ENCODE results near the gene ABHD2.
"Not testable (repeated sequence)": the region's sequence is repeated elsewhere in the genome, so short reads cannot be mapped to it uniquely, and the experiment has no call there.

Gene ABHD2, protein sequence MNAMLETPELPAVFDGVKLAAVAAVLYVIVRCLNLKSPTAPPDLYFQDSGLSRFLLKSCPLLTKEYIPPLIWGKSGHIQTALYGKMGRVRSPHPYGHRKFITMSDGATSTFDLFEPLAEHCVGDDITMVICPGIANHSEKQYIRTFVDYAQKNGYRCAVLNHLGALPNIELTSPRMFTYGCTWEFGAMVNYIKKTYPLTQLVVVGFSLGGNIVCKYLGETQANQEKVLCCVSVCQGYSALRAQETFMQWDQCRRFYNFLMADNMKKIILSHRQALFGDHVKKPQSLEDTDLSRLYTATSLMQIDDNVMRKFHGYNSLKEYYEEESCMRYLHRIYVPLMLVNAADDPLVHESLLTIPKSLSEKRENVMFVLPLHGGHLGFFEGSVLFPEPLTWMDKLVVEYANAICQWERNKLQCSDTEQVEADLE

DNA sequence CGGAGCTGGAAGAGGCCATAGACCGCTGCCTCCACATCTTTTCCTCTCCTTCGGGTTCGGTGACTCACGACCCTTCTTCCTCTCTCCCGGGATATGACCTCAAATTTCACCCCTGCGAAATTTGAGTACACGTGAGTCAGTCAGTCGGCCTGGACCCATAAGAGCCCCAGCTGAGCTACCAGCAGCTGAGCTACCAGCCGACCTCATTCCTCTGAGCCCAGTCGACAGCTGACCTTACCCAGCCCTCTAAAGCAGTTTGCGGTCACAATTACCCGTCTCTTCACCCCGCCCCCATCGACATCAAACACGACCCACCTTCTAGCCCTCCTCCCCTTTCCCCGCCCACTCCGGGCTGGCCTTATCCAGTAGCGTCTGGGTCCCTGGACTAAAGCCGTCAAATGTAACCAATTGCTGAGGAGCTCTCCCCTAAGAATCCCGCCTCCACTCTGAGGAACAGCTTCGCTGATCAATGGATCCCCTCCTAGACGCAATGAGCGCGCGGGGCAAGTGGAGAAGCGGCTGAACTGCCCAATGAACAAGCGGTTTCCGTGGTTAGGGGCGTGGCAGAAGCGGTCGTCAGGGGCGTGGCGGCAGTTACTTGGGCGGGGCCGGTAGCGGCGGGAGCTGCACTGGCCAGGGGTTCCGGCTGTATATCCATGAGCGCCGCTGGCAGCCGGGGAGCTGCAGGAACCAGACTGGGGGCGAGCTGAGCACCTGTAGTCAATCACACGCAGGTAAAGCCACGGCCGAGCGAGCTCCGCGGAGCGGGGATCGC lies at the start of gene ABHD2:
TSS of gene ABHD2 (plus strand) at position 627 of the 775 bp plus-strand sequence. CDS start 27,872 bp downstream, outside the sequence.
- DNase-seq, result peak; percentile 54 to 100 (median 99)

DNA sequence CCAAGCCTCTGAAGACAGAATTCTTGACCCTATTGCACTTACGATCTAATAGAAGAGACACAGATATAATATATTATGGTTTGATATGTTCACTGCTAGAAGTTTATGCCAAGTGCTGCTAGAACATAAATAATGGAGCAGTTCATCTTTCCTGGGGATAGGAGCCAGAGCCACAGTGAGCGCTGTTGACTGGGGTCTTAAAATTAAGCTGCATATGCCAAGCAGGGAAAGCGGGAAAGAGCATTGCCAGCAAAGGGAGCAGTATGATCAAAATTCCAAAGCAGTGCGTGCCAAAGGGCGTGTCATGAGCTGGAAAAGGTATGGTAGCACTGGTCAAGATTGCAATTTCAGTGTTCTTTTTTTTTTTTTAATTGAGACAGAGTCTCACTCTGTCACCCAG lies 49.1 kb upstream of the ABHD2 start:
- no peak for DNase-seq

DNA sequence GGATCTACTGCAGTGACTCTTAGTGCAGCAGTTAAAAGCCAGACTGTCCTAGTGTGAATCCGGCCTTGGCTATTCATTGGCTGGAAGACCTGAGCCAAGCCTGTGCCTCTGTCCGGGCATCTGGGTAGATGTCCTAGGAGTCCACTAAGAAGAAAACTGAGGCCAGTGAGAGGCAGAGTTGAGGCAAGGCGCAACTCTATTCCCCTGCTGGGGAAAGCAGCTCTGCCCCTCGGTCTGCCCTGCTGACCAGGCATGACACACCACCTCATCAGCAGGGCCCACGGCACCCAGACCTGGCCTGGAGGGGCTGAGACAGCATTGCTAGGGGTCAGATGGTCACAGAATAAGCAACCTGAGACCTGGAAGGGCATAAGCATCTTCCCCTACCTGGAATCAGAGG lies 46.7 kb upstream of the ABHD2 start:
- DNase-seq, result no peak

DNA sequence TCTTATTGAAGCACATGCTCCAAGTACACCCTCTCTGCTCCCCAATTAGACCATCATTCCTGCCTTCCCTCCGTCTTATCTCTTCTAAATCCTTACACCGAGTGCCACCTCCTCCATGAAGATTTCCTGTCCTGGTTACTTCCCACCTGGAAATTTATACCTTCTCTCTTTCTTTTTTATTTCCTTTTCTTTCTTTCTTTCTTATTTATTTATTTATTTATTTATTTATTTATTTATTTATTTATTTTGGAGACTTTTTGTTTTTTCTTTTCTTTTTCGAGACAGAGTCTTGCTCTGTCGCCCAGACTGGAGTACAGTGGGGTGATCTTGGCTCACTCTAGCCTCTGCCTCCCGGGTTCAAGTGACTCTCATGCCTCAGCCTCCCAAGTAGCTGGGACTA lies 45.9 kb upstream of the ABHD2 start:
- DNase-seq, result no peak

DNA sequence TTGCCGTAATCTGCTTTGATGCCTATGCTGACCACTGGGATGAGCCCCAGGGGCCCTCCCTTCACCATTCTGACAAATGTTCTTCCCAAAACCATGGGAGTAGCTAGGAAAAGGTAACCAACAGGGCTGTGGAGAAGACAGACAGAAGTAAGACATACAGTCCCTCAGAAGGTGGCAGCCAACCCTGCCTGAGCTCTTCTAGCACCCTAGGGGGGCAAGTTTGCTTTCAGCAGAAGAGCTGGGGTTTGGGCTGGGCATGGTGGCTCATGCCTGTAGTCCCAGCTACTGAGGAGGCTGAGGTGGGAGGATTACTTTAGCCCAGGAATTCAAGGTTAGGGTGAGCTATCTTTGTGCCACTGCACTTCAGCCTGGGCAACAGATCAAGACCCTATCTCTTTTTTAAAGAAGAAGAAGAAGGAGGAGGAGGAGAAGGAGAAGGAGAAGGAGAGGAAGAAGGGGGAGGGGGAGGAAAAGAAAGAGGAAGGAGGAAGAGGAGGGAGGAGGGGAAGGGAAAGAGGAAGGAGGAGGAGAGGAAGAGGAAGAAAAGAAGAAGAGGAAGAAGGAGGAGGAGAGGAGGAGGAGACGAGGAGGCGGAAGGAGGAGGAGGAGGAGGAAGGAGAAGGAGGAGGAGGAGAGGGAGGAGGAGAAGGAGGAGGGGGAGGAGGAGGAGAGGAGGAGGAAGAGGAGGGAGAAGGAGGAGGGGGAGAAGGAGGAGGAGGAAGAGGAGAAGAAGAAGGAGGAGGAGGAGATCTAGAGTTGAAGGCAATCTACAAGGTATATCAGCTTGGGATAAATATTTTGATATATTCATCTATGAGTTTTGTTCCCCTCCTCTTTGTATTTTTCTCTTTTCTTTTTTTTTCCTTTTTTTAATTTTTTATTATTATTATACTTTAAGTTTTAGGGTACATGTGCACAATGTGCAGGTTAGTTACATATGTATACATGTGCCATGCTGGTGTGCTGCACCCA lies 44.9 kb upstream of the ABHD2 start:
- DNase-seq, result no peak

DNA sequence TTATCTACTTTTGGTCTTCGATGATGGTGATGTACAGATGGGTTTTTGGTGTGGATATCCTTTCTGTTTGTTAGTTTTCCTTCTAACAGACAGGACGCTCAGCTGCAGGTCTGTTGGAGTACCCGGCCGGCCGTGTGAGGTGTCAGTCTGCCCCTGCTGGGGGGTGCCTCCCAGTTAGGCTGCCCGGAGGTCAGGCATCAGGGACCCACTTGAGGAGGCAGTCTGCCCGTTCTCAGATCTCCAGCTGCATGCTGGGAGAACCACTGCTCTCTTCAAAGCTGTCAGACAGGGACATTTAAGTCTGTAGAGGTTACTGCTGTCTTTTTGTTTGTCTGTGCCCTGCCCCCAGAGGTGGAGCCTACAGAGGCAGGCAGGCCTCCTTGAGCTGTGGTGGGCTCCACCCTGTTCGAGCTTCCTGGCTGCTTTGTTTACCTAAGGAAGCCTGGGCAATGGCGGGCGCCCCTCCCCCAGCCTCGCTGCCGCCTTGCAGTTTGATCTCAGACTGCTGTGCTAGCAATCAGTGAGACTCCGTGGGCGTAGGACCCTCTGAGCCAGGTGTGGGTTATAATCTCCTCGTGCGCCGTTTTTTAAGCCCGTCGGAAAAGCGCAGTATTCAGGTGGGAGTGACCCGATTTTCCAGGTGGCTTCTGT lies 39.1 kb upstream of the ABHD2 start:
- DNase-seq, result not testable (repeated sequence)

DNA sequence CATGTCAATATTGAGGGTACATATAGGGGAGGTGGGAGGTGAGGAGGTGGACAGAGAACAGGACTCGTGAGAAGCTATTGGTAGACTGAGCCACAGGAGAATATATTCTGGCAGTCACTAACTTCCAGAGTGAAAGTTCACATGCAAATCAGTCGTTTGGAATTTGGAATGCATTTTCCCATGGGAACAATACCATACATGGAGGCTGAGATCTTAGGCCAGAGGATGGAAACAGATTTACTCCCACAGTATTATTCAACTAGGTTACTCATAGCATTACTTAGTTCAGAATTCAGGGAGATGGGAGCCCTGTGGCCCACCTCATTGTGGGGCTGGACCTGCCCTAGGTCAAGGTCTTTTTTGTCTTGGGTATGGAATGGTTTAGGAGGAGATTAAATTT lies 36.4 kb upstream of the ABHD2 start:
- no peak for DNase-seq

DNA sequence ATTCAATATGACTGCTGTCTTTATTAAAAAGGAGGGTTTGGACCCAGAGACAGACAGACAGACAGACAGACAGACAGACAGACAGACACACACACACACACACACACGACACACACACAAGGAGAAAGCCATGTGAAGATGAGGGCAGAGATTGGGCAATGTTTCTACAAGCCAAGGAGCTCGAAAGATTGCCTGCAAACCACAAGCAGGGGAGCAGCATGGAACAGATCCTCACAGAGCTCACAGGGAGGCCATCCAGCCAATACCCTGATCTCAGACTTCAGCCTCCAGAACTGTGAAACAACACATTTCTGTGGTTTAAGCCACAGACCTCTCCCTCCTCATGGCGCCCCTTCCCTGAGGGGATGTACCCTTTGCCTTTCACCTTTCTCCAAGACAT lies 35.8 kb upstream of the ABHD2 start:
- no peak for DNase-seq

DNA sequence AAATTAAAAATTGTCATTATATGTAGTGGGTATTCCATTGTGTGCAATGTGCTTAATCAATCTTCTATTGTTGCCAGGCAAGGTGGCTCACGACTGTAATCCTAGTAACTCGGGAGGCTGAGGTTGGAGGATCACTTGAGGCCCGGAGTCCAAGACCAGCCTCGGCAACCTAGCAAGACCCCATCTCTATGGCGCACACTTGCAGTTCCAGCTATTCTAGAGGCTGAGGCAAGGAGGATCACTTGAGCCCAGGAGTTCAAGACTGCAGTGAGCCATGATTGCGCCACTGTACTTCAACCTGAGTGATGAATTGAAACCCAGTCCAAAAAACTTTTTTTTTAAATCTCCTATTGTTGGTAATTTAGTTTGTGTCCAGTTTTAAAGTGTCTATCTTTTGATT lies 33.4 kb upstream of the ABHD2 start:
- DNase-seq, result no peak

DNA sequence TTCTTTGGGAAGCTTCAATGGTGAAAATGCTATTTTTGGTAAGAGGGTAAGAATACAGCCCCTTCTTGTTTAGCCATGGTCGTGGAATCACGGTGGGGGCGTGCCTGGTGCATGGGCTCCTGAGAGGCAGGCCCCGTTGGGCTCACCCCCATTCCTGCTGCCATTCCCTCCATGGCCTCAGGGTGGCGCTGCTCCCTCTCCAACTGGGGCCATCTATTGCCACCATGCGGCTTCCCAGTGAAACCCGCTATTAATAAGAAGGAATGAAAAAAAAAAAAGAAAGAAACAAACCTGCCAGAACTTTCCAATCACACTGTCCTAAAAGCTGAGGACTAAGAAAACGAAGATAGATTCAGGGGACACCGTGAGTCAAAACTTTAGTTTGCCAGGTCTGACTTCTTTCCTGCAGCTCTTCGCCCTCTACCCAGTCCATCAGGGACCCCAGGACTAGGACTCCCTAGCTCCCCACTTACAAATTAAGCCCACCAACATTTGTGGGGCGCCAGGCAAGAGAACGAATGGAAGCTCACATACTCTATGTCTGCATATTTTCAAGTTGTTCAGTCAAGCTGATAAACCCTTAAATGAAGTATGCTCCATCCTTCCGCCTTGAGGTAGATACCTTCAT lies 30.6 kb upstream of the ABHD2 start:
- DNase-seq, result peak in 52 of 56 donors; percentile 8 to 88 (median 58)

DNA sequence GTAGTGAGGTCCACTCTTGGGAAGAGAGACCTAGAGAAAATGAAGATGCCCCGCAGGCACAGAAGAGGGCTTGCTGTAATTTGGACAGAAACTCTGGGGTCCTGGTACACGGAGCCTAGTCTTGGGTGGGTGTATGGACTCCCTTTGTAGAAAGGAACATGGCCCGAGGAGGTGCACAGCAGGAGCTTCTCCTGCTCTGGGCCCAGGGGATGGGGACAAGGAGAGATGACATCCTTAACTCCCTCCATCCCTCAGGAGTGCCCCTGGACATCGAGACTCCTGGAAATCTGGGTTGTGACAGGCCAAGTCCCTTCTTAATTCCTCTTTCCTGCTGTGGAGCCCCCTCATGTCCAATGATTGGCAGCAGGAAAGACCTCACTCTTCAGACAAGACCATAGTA lies 29.9 kb upstream of the ABHD2 start:
- DNase-seq, result no peak

DNA sequence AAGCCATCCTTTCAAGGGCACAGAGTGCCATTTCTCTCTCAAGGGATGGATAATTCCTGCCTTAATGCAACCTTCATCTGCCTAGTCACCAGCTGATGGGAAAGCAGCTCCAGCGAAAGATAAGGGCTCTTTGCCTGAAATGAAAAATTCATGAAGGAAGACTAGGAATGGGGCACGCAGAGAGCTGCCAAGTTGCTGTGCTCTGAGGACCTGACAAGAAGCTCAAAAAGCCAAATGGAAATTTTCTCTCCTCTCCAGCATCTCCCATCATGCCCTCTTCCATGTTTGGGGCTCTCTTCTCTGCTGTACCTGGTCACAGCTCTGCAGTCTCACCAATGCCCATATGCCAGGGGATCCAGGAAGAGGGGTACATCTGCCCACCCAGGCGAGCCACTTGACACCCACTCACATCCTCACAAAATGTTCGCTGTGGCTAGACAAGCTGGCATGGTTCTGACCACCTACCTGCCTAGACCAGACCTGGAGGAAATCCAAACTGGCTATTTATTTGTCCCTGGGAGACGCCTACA lies 29.3 kb upstream of the ABHD2 start:
- peak in 1 of 56 donors; percentile 8 for DNase-seq

DNA sequence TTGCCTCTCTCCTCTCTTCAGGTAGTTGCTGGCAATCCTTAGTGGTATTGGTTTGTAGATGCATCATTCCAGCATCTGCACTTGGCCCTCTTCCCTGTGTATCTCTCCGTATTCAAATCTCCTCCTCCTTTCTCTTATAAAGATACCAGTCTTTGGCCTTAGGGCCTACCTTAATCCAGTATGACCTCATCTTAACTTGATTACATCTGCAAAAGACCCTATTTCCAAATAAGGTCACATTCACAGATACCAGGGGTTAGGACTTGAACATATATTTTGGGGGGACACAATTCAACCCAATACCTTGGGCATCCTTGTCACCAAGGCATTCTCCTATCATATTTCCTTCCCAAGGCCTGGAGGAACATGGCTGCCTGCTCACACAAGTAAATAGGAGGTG lies 22.0 kb upstream of the ABHD2 start:
- DNase-seq, result no peak

DNA sequence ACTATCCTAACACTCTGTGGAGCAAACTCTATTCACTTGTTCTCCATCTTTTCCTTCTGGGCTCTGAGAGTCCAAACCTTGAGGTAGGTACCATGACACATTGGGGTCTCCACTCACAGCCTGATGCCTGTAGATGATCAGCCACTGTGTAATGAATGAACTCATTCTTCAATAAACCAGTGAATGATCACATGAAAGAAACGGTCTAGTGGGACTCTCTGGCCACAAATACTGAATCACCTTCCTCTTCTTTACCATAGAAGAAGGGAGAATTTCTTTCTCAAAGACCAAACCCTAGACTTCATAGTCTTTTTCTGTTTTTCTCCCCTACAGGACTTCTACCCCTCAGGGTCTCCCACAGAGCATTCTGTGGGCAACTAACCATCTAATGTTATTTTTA lies 20.5 kb upstream of the ABHD2 start:
- no peak for DNase-seq

DNA sequence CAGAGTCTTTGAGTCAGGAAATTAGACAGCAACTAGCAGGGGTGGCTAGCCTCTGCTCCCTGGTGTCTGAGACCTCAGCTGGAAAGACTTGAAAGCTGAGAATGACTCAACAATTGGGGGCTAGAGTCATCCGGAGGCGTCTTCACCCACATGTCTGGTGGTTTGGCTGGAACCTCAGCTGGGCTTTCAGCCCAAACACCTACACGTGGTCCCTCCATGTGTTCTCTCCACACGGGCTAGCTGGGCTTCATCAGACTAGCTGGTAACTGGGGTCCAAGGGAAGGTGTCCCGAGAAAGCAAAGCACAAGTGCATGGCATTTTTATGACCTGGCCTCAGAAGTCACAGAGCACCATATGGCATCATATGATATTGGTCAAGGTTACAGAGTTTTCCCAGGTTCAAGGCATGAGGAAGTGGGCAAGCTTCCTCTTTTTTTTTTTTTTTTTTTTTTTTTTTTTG lies 19.9 kb upstream of the ABHD2 start:
- no peak for DNase-seq

DNA sequence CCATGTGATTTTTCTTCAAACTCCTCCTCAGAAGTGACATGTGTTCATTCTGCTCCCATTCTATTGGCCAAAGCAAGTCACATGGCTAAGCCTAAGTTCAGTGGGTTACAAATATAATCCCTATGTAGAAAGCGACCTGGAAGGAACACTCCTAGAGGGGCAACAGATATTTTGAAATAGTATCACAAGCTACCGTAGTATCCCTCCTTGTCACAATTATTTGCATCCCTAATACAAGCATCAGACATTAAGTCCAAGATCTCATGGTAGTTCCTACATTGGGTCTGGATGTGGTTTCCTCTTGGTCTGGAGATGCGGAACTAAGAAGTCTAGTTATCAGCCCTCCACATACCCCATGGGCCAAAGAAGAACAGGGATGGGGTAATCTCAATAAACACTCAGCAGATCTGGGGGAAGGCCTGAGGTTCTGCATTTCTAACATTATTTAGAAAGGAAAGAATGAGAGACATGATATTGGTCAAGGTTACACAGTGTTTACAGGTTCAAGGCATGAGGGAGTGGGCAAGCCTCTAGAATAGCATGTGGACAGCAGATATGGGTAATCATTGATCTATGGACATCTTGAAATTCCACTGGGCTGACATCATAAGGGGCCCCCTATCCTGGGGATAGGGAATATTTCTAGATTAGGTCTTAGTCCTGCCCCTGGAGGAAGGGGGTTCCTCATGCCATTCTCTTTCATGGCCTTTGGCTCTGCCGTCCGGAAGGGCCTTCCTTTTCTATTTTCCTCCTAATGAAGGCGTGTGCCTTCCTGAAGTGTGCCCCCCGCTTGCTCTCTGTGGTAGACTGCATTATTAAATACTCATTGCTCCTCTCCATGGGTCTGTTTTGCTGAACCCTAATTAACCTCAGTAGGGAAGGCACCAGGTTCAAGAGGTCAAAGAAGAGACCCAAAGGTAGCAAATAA lies 17.8 kb upstream of the ABHD2 start:
- DNase-seq, result no peak

DNA sequence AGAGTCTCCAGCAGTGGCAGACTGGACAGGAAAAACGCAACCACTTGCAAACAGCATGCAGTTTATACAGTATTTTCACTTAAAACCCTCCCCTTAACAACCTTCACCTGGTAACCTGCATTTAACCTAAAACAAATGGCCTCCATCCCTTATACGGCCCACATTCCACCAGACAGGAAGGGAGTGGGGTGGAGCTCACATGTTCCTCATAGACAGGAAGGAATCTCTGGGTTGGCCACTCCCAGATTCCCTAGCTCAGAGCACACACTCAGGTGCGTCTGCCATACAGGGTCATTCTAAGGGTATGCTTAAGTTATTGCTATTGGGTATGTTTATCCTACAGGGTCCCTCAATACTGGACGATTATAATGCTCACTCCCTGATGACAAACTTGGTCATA lies 16.8 kb upstream of the ABHD2 start:
- DNase-seq, result no peak

DNA sequence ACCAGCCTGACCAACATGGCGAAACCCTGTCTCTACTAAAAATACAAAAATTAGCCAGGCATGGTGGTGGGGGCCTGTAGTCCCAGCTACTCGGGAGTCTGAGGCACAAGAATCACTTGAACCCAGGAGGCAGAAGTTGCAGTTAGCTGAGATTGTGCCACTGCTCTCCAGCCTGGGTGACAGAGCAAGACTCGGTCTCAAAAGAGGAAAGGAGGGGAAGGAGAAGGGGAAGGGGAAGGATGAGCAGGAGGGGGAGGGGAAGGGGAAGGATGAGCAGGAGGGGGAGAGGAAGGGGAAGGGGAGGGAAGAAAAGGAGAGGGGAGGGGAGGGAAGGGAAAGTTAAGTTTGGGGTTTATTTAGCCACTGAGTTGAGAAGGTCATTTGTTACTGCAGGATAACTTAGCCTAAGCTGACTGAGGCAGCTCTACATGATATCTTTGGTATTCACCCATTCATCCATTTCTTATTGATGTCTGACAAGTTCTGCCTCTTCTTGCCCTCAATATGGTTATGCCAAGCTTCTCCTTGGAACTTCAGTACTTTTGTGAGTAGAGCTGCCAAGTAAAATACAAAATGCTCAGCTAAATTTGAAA lies 15.9 kb upstream of the ABHD2 start:
- no peak for DNase-seq

Measured in amygdala (tissue), 56 donors.